GM18505 (cell line): Measurements from ENCODE around the gene DOK5.

ENCODE experiments used
- ATAC-seq: cut with Tn5 transposase; IDR thresholded peaks from one replicate; pipeline ENCODE4 v1.9.1; 2021; ENCODE audit not compliant: unreplicated experiment
- POLR2A ChIP-seq: IDR thresholded peaks from 4 replicates; pipeline ENCODE4 v1.6.1; 2011; ENCODE audit warnings: borderline replicate concordance; ENCODE audit not compliant: insufficient read depth, insufficient read length; ENCODE audit errors: extremely low read depth

The DOK5 gene

DNA sequence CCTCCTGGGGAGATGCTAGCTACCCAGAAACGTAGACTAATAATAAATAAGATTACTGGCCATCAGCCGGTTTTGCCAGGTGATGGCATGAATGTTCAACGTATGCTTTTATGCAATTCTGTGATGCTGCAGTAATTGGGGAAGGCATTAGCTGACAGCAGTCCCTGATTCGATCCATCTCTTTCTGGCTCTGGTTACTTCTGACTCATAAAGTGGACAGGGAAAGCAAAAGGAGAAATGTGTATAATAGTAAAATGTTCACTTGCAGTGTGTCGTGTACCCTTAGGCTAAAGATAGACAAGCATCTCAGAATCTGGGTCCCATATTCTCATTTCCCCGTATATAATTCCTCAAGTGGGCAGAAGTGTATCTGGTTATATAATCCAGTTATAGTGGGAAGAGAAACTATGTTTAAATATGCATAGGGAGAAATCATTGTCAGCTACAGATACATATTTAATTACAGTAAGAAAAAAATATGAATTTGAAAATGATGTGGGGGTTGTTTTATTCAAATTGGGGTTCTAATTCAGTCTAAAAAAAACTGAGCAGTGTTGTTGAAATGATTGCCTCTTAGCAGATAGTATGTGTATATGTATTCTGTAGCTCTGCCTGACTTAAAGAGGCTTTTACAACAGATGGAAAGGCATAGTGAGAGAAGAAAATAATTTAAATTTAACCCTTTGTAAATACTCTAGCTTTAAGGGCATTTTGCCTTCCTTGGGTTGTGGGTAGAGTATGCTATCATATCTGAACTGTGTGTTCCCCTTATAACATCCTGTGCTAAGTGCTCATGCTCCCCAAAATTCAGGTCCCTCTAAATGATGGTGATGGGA lies 40.6 kb downstream of the DOK5 start:
- TF ChIP-seq POLR2A: no peak
- no peak for ATAC-seq

GRCh38 chr20:54517241-54517975 lies 42.0 kb downstream of the DOK5 start:
- no peak for ATAC-seq
- TF ChIP-seq POLR2A: no peak

DNA sequence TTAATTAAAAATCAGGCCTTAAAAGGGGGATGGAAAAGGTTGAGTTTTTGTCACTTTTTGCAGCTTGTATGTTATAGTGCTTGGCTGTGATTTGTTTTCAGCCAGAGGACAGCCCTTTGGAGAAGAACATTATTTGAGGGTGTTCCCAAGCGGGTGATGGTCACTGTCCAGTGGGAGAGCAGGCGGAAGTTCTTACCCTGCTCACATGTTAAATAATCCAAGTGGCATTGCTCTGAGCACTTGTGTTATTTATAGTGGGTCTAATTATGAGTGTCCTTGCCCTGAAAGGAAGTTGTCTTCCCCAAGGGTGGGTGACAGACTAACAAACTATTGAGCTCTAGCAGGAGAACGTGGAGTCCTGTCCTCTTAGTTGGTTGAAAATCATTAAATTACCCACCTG lies 49.5 kb downstream of the DOK5 start:
- TF ChIP-seq POLR2A: no peak
- no peak for ATAC-seq

- no peak for ATAC-seq
- no peak for TF ChIP-seq POLR2A
These were observed 50.7 kb downstream of the DOK5 start for GRCh38 chr20:54525916-54526590.

- no peak for ATAC-seq
- TF ChIP-seq POLR2A: no peak
These were observed 51.4 kb downstream of the DOK5 start for GRCh38 chr20:54526801-54527200.

GRCh38 chr20:54532573-54532972 lies 57.2 kb downstream of the DOK5 start:
- no peak for TF ChIP-seq POLR2A
- no peak for ATAC-seq

- no peak for ATAC-seq
- TF ChIP-seq POLR2A: no peak
These were observed 58.7 kb downstream of the DOK5 start for GRCh38 chr20:54534101-54534500.

DNA sequence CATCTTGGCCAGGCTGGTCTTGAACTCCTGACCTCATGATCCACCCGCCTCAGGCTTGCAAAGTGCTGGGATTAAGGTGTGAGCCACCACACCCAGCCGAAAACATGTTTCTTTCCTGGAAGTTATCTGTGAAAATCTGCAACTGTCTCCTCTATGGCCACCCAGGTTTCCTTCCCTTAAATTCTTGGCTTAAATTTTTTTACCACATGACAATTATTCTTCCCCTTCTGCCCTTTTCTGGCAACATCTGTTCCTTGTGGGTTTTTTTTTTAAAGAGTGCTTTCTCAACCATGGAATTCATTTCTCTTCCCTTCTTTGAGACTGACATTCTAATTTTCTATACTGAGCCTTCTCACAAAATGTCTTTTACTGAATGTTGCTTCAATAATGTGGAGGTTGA lies 59.6 kb downstream of the DOK5 start:
- no peak for ATAC-seq
- no peak for TF ChIP-seq POLR2A

DNA sequence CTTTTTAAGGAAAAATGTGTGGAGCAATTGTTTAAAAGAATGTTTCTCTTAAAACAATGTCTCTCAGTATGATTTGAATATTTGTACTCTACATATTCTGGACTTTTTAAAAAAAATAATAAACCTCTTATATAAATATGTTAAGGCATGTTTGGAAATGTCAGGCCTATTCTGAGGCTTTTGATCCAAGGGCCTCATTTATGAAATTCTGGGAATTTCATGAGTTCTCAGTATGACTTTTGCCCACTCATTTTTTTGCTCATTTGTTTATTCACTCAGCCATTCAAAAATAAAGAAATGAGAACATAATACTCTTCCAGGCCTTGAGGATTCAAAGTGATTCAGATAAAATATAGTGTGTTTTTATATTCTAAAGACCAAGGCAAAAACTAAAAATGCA lies 60.4 kb downstream of the DOK5 start:
- TF ChIP-seq POLR2A: no peak
- no peak for ATAC-seq

DNA sequence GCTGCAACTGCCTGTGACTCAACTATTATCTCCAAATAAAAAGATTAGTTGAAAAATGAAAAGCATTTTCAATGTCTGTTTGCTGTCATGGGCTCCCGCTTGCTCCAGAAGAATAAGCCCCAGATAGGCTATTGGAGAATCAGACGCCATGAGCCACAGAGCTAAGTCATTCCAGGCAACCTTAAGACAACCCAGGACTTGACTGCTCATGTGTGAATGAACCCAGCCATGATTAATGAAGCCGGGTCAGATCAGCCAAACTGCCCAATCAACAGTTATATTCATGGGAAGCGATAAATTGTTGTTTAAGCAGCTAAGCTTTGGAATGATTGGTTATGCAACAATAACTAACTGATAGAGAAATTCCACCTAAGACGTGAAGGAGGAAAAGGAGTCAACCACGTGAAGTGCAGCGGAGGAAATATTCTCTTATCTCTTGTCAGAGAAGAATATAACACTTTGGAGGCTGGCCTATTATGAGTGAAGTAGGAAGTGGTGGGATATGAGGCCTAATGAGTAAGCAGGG lies 64.2 kb downstream of the DOK5 start:
- TF ChIP-seq POLR2A: no peak

DNA sequence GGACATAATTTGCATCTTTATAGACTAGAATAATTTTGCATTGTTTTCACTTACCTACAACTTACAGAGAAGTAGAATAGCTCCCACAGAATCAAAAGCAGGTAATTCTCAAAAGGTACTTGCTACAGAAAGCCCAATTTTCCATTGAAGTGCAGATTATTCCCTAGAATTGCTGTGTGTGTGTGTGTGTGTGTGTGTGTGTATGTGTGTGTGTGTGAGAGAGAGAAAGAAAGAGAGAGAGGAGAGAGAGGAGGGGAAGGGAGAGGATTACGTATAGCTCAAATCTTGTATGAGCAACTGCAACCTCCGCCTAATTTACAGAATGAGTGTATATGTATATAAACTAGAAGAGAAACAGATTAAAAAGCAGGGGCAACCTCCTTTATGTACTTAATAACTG lies 68.0 kb downstream of the DOK5 start:
- TF ChIP-seq POLR2A: no peak
- ATAC-seq: no peak

More for the DNA sequence above, 64.2 kb downstream of the DOK5 start:
- no peak for ATAC-seq

- TF ChIP-seq POLR2A: no peak
- ATAC-seq: no peak
These were observed 70.4 kb downstream of the DOK5 start for GRCh38 chr20:54545676-54546358.

- no peak for TF ChIP-seq POLR2A
These were observed 73.5 kb downstream of the DOK5 start for GRCh38 chr20:54548849-54549248.

More at GRCh38 chr20:54548849-54549248, 73.5 kb downstream of the DOK5 start:
- ATAC-seq: no peak
